K562 (cell line): Measurements from ENCODE around the gene SOAT2. TPM values are rescaled to one million over a fixed set of nuclear protein-coding genes. Genes with fewer than 3 reads are reported as not detected.

Experiments used
- ATF7 ChIP-seq: fragments of 450-650 bp; IDR thresholded peaks from 2 replicates; pipeline ENCODE4 v1.7.1; 2014; ENCODE audit warnings: mild to moderate bottlenecking, moderate library complexity
- EGR1 ChIP-seq: fragments of 450-650 bp; conservative IDR thresholded peaks from 2 replicates; pipeline ENCODE4 v1.6.1; 2017; ENCODE audit warnings: mild to moderate bottlenecking
- ELF2 ChIP-seq: fragments of 250-450 bp; sonication (Bioruptor Pico); IDR thresholded peaks from 2 replicates; pipeline ENCODE4 v1.5.0; 2021; ENCODE audit warnings: mild to moderate bottlenecking
- ERF ChIP-seq: fragments of 450-650 bp; formaldehyde crosslinking; IDR thresholded peaks from 2 replicates; pipeline ENCODE4 v1.4.0; 2020; ENCODE audit warnings: mild to moderate bottlenecking, mixed read lengths
- FOXK2 ChIP-seq, 2 experiments: fragments of 450-650 bp; IDR thresholded peaks in 1 of 2; conservative IDR thresholded peaks in 1 of 2; 2 replicates each; pipeline ENCODE4 v1.6.1; 2016; ENCODE audit warnings: low read depth in 2 of 2, mild to moderate bottlenecking in 1 of 2
- PML ChIP-seq: IDR thresholded peaks from 2 replicates; pipeline ENCODE4 v1.6.1; 2012; ENCODE audit warnings: low read length, inconsistent platforms
- SMARCA4 ChIP-seq: fragments of 450-650 bp; IDR thresholded peaks from 2 replicates; pipeline ENCODE4 v1.6.1; 2016
- SP2 ChIP-seq: IDR thresholded peaks from 2 replicates; pipeline ENCODE4 v1.6.1; 2011; ENCODE audit warnings: mild to moderate bottlenecking, low read depth, low read length, moderate library complexity; ENCODE audit not compliant: poor library complexity, severe bottlenecking; ENCODE audit errors: extremely low read depth
- TEAD1 ChIP-seq, 2 experiments: fragments of 450-650 bp in 1 of 2; sonication (generic) in 1 of 2; formaldehyde crosslinking; IDR thresholded peaks; 2 replicates each; pipeline versions ENCODE4 v1.4.0 to v1.8.0; 2020 to 2022; ENCODE audit warnings: mild to moderate bottlenecking in 2 of 2, missing genetic modification reagents in 1 of 2
- USF1 ChIP-seq: sonication (generic); formaldehyde crosslinking; IDR thresholded peaks from 2 replicates; pipeline ENCODE4 v1.9.0; 2022; ENCODE audit warnings: mild to moderate bottlenecking, missing genetic modification reagents
- ZNF184 ChIP-seq: sonication (generic); formaldehyde crosslinking; IDR thresholded peaks from 2 replicates; pipeline ENCODE4 v1.5.0; 2020; ENCODE audit warnings: missing genetic modification reagents
- polyA plus RNA-seq, 8 experiments: library from polyadenylated mRNA; depleted of rRNA in 4 of 8; stranded (reverse) in 5 of 8; unstranded in 3 of 8; fragments of >200 nt; fragmentation: Nextera tagmentation in 2 of 8; fragmentation: Illumina TruSeq in 1 of 8; extraction: Ambion mirVana in 2 of 8; extraction: Trizol in 1 of 8; gene quantifications; 2 replicates each; pipeline versions ENCODE4 v1.2.1 to v1.2.3, GENCODE V29; 2011 to 2014; ENCODE audit warnings: inconsistent platforms in 1 of 8, missing spikeins in 1 of 8
- total RNA-seq, 7 experiments: library from RNA; depleted of rRNA in 6 of 7; stranded (reverse); fragments of >200 nt in 6 of 7; fragmentation: Illumina TruSeq in 2 of 7; extraction: Trizol in 2 of 7; gene quantifications; 2 replicates each; pipeline versions ENCODE4 v1.2.1 to v1.2.3, GENCODE V29; 2011 to 2021; ENCODE audit warnings: low replicate concordance in 1 of 7
- TF ChIP-seq, protein P1 (sequence below): fragments of 250-450 bp; sonication (Bioruptor Pico); IDR thresholded peaks from 2 replicates; pipeline ENCODE4 v1.5.0; 2021
- TF ChIP-seq, protein P2 (sequence below), 2 experiments: fragments of 450-650 bp; formaldehyde crosslinking in 1 of 2; IDR thresholded peaks; 2 replicates each; pipeline versions ENCODE4 v1.4.0 to v1.6.1; 2014 to 2020; ENCODE audit warnings: mild to moderate bottlenecking in 2 of 2, borderline replicate concordance in 1 of 2, low read depth in 1 of 2
- TF ChIP-seq, protein P3 (sequence below): IDR thresholded peaks from 2 replicates; pipeline ENCODE4 v1.6.1; 2011; ENCODE audit not compliant: insufficient read length; ENCODE audit errors: extremely low read depth

Gene SOAT2
- total and polyA plus RNA-seq, 9 of the 15 experiments (the other 6 are each of a cell fraction or from before 2014, with no cell fraction given) = 0.04 TPM; not detected in 8

GRCh38 chr12:53079226-53080117 is 23.8 kb upstream of the SOAT2 start, which contains the start of gene SPRYD3 (continued):
- TF ChIP-seq, protein P1, sequence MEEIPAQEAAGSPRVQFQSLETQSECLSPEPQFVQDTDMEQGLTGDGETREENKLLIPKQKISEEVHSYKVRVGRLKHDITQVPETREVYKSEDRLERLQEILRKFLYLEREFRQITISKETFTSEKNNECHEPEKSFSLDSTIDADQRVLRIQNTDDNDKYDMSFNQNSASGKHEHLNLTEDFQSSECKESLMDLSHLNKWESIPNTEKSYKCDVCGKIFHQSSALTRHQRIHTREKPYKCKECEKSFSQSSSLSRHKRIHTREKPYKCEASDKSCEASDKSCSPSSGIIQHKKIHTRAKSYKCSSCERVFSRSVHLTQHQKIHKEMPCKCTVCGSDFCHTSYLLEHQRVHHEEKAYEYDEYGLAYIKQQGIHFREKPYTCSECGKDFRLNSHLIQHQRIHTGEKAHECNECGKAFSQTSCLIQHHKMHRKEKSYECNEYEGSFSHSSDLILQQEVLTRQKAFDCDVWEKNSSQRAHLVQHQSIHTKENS = no peak
- TF ChIP-seq TEAD1 (CRISPR knock-in tag; IDR thresholded peaks at IDR 0.05) = peak in 1 of 2 experiments; percentile 52; a peak in 1 of 4 replicates
- TF ChIP-seq SP2 = peak; percentile 95
- no peak for TF ChIP-seq ZNF184
- TF ChIP-seq EGR1 = no peak; the same call in 1 of the 2 replicates
- TF ChIP-seq USF1 (CRISPR knock-in tag) = no peak
- peak; percentile 78; the same call in 1 of the 2 replicates for TF ChIP-seq ERF (CRISPR knock-in tag)
- TF ChIP-seq, protein P2, sequence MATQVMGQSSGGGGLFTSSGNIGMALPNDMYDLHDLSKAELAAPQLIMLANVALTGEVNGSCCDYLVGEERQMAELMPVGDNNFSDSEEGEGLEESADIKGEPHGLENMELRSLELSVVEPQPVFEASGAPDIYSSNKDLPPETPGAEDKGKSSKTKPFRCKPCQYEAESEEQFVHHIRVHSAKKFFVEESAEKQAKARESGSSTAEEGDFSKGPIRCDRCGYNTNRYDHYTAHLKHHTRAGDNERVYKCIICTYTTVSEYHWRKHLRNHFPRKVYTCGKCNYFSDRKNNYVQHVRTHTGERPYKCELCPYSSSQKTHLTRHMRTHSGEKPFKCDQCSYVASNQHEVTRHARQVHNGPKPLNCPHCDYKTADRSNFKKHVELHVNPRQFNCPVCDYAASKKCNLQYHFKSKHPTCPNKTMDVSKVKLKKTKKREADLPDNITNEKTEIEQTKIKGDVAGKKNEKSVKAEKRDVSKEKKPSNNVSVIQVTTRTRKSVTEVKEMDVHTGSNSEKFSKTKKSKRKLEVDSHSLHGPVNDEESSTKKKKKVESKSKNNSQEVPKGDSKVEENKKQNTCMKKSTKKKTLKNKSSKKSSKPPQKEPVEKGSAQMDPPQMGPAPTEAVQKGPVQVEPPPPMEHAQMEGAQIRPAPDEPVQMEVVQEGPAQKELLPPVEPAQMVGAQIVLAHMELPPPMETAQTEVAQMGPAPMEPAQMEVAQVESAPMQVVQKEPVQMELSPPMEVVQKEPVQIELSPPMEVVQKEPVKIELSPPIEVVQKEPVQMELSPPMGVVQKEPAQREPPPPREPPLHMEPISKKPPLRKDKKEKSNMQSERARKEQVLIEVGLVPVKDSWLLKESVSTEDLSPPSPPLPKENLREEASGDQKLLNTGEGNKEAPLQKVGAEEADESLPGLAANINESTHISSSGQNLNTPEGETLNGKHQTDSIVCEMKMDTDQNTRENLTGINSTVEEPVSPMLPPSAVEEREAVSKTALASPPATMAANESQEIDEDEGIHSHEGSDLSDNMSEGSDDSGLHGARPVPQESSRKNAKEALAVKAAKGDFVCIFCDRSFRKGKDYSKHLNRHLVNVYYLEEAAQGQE (IDR thresholded peaks at IDR 0.05; ENCODE audit: borderline replicate concordance) = no peak
- TF ChIP-seq, protein P2 (CRISPR knock-in tag; IDR thresholded peaks at IDR 0.05; ENCODE audit: low read depth) = 0 out of 2 replicates have a peak, but pooled peaks have one; percentile 52
- peak; percentile 67; the same call in 1 of the 2 replicates for TF ChIP-seq ATF7
- TF ChIP-seq PML = peak; percentile 59; the same call in 1 of the 2 replicates
- TF ChIP-seq SMARCA4 = 0 out of 2 replicates have a peak, but pooled peaks have one; percentile 9
- peak in 1 of 2 experiments; percentile 43; a peak in 1 of 4 replicates for TF ChIP-seq FOXK2 (conservative IDR thresholded peaks at IDR 0.05 in 1 of 2, IDR thresholded peaks at IDR 0.05 in 1 of 2; ENCODE audit: low read depth in 2 of 2)
- TF ChIP-seq, protein P3, sequence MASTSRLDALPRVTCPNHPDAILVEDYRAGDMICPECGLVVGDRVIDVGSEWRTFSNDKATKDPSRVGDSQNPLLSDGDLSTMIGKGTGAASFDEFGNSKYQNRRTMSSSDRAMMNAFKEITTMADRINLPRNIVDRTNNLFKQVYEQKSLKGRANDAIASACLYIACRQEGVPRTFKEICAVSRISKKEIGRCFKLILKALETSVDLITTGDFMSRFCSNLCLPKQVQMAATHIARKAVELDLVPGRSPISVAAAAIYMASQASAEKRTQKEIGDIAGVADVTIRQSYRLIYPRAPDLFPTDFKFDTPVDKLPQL = no peak
- TF ChIP-seq ELF2 (CRISPR knock-in tag) = peak; percentile 75; the same call in 1 of the 2 replicates
